ENCODE results near the gene TANGO6. TPM values are rescaled to one million over a fixed set of nuclear protein-coding genes. Genes with fewer than 3 reads are reported as not detected.

Gene TANGO6
- total and polyA plus RNA-seq, 2 donors from 2014 or later: 4.5 to 20.6 TPM

DNA sequence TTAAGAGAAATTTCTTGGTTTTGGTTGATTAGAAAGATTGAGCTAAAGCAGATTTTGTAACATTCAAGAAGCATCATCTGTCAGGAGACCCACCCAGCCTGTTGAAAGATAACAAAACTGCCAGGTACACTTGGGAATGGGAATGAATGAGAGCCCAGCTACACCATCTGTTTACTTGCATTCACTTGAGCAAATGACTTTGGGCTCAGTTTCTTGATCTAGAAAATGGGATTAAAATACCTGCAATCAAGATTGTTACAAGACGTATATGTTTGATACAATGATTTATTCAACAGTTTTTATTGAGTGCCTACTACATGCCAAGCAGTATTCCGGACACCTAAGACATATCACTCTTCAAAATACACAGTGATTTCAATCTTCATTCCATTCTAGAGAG, 185.8 kb downstream of the TANGO6 start:
- TF ChIP-seq, protein P1, sequence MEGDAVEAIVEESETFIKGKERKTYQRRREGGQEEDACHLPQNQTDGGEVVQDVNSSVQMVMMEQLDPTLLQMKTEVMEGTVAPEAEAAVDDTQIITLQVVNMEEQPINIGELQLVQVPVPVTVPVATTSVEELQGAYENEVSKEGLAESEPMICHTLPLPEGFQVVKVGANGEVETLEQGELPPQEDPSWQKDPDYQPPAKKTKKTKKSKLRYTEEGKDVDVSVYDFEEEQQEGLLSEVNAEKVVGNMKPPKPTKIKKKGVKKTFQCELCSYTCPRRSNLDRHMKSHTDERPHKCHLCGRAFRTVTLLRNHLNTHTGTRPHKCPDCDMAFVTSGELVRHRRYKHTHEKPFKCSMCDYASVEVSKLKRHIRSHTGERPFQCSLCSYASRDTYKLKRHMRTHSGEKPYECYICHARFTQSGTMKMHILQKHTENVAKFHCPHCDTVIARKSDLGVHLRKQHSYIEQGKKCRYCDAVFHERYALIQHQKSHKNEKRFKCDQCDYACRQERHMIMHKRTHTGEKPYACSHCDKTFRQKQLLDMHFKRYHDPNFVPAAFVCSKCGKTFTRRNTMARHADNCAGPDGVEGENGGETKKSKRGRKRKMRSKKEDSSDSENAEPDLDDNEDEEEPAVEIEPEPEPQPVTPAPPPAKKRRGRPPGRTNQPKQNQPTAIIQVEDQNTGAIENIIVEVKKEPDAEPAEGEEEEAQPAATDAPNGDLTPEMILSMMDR (IDR thresholded peaks at IDR 0.05; ENCODE audit: borderline replicate concordance, extremely low read depth, insufficient read depth): no peak
- H3K36me3 ChIP-seq (ENCODE audit: control insufficient read depth in 2 of 3, insufficient read depth in 3 of 3, low read length in 3 of 3): peaks cover 0 to 4% (median 0%) of the 10 kb centered on the region in 3 donors
- H3K27me3 ChIP-seq (ENCODE audit: control insufficient read depth, insufficient read depth, low read length): no peaks in the 10 kb centered on the region
- no peak overlapping the region for H3K27ac ChIP-seq (ENCODE audit: low read depth in 2 of 2, low read length in 2 of 2)
- no peaks in the 10 kb centered on the region for H3K9me3 ChIP-seq (ENCODE audit: control insufficient read depth in 2 of 3, insufficient read depth in 1 of 3, low read length in 3 of 3)
- no peak overlapping the region for H3K4me3 ChIP-seq (ENCODE audit: low read length in 3 of 3)
- DNase-seq: no peak
- no peak for FAIRE-seq
- H3K9ac ChIP-seq (ENCODE audit: low read length in 3 of 3): no peak overlapping the region
- intact Hi-C loops (cut with DNase I): no loop called here
- H3K4me1 ChIP-seq (ENCODE audit: control insufficient read depth in 2 of 3, insufficient read depth in 2 of 3, low read depth in 1 of 3, low read length in 3 of 3): no peaks in the 10 kb centered on the region

DNA sequence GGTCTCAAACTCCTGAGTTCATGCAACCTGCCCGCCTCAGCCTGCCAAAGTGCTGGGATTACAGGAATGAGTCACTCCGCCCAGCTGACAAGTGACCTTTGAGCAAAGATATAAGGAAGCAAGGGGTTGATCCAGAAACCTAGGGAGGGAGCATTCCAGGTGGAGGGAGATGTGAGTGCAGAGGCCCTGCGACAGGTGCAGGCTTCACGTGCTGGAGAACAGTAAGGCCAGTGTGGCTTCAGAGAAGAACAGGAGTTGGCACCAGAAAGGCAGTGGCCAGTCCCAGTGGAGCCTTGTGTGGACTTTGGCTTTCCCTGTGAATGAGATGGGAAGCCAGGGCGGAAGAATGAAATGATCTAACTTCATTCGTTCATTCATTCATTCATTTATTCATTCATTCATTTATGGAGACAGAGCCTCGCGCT, 188.6 kb downstream of the TANGO6 start:
- H3K4me3 ChIP-seq (ENCODE audit: low read length in 3 of 3): no peak overlapping the region
- H3K4me1 ChIP-seq (ENCODE audit: control insufficient read depth in 2 of 3, insufficient read depth in 2 of 3, low read depth in 1 of 3, low read length in 3 of 3): no peaks in the 10 kb centered on the region
- intact Hi-C loops (cut with DNase I): no loop called here
- TF ChIP-seq, protein P1 (IDR thresholded peaks at IDR 0.05; ENCODE audit: borderline replicate concordance, extremely low read depth, insufficient read depth): no peak
- H3K27ac ChIP-seq (ENCODE audit: low read depth in 2 of 2, low read length in 2 of 2): no peak overlapping the region
- H3K9ac ChIP-seq (ENCODE audit: low read length in 3 of 3): no peak overlapping the region
- no peaks in the 10 kb centered on the region for H3K27me3 ChIP-seq (ENCODE audit: control insufficient read depth, insufficient read depth, low read length)
- H3K9me3 ChIP-seq (ENCODE audit: control insufficient read depth in 2 of 3, insufficient read depth in 1 of 3, low read length in 3 of 3): no peaks in the 10 kb centered on the region
- DNase-seq (no peak), FAIRE-seq (no peak)
- H3K36me3 ChIP-seq (ENCODE audit: control insufficient read depth in 2 of 3, insufficient read depth in 3 of 3, low read length in 3 of 3): peaks cover 0 to 4% (median 0%) of the 10 kb centered on the region in 3 donors

DNA sequence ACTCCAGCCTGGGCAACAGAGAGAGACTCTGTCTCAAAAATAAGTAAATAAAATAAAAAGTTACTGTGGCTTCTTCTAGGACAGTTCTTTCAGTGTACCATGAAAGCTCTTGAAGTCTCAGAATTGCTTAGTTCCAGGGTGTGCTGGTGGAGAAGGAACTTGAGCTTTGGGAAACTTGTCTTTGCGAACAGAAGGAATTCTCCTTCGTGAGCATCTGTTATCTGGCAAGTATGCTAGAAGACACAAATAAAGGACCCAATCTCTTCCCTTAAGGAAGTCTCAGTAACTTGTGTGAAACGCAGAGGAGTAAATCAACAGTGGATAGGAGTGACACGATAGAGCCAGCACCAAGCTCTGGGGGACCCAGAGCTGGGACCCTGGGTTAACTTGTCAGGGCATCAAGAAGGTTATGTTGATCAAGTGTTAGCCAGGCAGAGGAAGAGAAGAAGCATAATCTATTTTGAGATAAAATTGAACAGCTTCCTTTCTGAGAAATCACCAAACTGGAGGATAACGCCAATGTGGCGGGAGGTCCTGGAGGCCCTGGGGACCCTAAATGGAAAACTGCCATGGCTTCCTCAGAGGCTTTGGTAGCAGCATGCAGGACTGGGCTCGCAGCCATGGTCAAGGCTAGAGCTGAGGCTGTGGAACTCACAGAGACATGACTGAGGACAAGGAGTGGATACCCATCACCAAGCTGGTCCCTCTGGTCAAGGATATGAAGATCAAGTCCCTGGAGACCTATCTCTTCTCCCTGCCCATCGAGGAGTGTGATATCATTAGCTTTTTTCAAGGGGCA, 190.0 kb downstream of the TANGO6 start:
- intact Hi-C loops (cut with DNase I): no loop called here
- Histone ChIP-seq H3K27me3 (ENCODE audit: control insufficient read depth, insufficient read depth, low read length) (no peaks in the 10 kb centered on the region), H3K4me1 (ENCODE audit: control insufficient read depth in 2 of 3, insufficient read depth in 2 of 3, low read depth in 1 of 3, low read length in 3 of 3) (no peaks in the 10 kb centered on the region), H3K36me3 (ENCODE audit: control insufficient read depth in 2 of 3, insufficient read depth in 3 of 3, low read length in 3 of 3) (peaks cover 0 to 4% (median 0%) of the 10 kb centered on the region in 3 donors), H3K9ac (ENCODE audit: low read length in 3 of 3) (no peak overlapping the region), H3K27ac (ENCODE audit: low read depth in 2 of 2, low read length in 2 of 2) (no peak overlapping the region), H3K4me3 (ENCODE audit: low read length in 3 of 3) (no peak overlapping the region), H3K9me3 (ENCODE audit: control insufficient read depth in 2 of 3, insufficient read depth in 1 of 3, low read length in 3 of 3) (no peaks in the 10 kb centered on the region)
- DNase-seq (no peak), FAIRE-seq (no peak)
- TF ChIP-seq, protein P1 (IDR thresholded peaks at IDR 0.05; ENCODE audit: borderline replicate concordance, extremely low read depth, insufficient read depth): no peak
